Mammary epithelial cell (primary cell): ENCODE measurements around the gene CTPS2.

Experiments used
- EZH2 ChIP-seq: IDR thresholded peaks from 2 replicates; pipeline ENCODE4 v1.6.1; 2012; ENCODE audit warnings: low read length, inconsistent platforms, borderline replicate concordance
- TF ChIP-seq, protein P1 (sequence below), 2 donors: IDR thresholded peaks in 1 of 2; conservative IDR thresholded peaks in 1 of 2; 2 replicates each; pipeline ENCODE4 v1.5.1; 2011 to 2012; ENCODE audit warnings: inconsistent platforms in 2 of 2, low read length in 2 of 2, mild to moderate bottlenecking in 2 of 2, control low read depth in 1 of 2, low read depth in 1 of 2; ENCODE audit not compliant: insufficient read depth in 1 of 2; ENCODE audit errors: extremely low read depth in 1 of 2

DNA sequence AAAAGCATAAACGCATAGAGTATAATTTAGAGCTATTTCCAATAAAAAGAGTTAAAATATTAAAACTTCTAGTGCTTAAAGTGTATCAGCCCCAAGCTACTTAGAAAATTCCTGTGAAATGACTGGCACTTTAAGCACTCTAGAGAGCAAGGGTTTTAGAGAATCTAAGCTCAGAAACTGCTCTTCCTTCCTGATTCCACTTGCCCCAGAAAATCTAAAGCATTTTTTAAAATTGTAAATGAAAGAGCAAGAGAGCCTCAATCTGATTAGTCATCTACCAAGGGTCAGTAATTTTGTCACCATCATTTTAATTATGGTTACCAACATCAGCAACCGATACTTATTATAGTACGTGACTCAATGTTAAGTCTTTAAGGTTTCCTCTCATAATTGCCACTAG, 25.0 kb downstream of the CTPS2 start:
- no peak for TF ChIP-seq EZH2
- TF ChIP-seq, protein P1, sequence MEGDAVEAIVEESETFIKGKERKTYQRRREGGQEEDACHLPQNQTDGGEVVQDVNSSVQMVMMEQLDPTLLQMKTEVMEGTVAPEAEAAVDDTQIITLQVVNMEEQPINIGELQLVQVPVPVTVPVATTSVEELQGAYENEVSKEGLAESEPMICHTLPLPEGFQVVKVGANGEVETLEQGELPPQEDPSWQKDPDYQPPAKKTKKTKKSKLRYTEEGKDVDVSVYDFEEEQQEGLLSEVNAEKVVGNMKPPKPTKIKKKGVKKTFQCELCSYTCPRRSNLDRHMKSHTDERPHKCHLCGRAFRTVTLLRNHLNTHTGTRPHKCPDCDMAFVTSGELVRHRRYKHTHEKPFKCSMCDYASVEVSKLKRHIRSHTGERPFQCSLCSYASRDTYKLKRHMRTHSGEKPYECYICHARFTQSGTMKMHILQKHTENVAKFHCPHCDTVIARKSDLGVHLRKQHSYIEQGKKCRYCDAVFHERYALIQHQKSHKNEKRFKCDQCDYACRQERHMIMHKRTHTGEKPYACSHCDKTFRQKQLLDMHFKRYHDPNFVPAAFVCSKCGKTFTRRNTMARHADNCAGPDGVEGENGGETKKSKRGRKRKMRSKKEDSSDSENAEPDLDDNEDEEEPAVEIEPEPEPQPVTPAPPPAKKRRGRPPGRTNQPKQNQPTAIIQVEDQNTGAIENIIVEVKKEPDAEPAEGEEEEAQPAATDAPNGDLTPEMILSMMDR (conservative IDR thresholded peaks at IDR 0.05 in 1 of 2, IDR thresholded peaks at IDR 0.05 in 1 of 2; ENCODE audit: extremely low read depth in 1 of 2, insufficient read depth in 1 of 2, low read depth in 1 of 2, low read length in 2 of 2): no peak
